ENCODE data around the gene APLN. TPM values are rescaled to one million over a fixed set of nuclear protein-coding genes. Genes with fewer than 3 reads are reported as not detected.

The APLN gene
- total and polyA plus RNA-seq, 2 donors (not counting 1 experiment from before 2014, with no cell fraction given), result 0.17 to 2.4 TPM

DNA sequence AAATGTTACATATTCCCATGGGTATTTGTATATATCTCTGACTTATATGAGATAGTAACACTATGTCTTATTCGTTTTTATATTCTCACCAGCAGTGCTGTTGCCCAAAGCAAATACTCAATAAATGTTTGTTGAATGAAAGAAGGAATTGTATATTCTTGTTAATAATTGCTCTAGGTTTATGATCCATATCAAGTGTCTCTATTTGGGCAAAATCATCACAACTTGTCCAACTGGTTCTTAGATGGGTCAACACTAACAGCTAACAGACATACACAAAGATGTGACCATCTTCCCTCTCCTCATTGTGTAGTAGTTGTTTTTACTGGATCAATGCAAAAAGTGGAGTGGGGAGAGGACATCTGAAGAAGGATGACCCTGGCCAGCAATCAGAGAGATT lies 6.6 kb upstream of the APLN start:
- no peak for DNase-seq (ENCODE audit: low read depth in 2 of 2)
- Histone ChIP-seq H3K27me3 (ENCODE audit: control insufficient read depth, insufficient read depth, low read length) (no peaks in the 10 kb centered on the region), H3K27ac (ENCODE audit: insufficient read depth, low read length) (no peak overlapping the region), H4K20me1 (ENCODE audit: control insufficient read depth, extremely low read depth, insufficient read depth, low read length) (no peaks in the 10 kb centered on the region), H3K4me2 (ENCODE audit: extremely low read depth, insufficient read depth, low read length) (no peak overlapping the region), H3K36me3 (ENCODE audit: control insufficient read depth, insufficient read depth, low read length) (no peaks in the 10 kb centered on the region), H3K9me3 (ENCODE audit: control insufficient read depth, insufficient read depth, low read depth, low read length) (no peaks in the 10 kb centered on the region), H2AFZ (ENCODE audit: low read length) (no peak overlapping the region), H3K9ac (ENCODE audit: insufficient read depth, low read length) (no peak overlapping the region), H3K4me3 (replicated peaks in 1 of 4; ENCODE audit: control extremely low read depth in 1 of 4, insufficient read depth in 1 of 4, low read depth in 3 of 4, low read length in 4 of 4) (no peak overlapping the region), H3K4me1 (ENCODE audit: control insufficient read depth, extremely low read depth, insufficient read depth, low read length) (peaks cover 1% of the 10 kb centered on the region), H3K79me2 (ENCODE audit: control insufficient read depth, insufficient read depth, low read length) (no peaks in the 10 kb centered on the region)
- TF ChIP-seq, protein P1, sequence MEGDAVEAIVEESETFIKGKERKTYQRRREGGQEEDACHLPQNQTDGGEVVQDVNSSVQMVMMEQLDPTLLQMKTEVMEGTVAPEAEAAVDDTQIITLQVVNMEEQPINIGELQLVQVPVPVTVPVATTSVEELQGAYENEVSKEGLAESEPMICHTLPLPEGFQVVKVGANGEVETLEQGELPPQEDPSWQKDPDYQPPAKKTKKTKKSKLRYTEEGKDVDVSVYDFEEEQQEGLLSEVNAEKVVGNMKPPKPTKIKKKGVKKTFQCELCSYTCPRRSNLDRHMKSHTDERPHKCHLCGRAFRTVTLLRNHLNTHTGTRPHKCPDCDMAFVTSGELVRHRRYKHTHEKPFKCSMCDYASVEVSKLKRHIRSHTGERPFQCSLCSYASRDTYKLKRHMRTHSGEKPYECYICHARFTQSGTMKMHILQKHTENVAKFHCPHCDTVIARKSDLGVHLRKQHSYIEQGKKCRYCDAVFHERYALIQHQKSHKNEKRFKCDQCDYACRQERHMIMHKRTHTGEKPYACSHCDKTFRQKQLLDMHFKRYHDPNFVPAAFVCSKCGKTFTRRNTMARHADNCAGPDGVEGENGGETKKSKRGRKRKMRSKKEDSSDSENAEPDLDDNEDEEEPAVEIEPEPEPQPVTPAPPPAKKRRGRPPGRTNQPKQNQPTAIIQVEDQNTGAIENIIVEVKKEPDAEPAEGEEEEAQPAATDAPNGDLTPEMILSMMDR (conservative IDR thresholded peaks at IDR 0.05 in 1 of 2, IDR thresholded peaks at IDR 0.05 in 1 of 2; ENCODE audit: low read depth in 1 of 2, low read length in 2 of 2), result no peak
- no peak for TF ChIP-seq EZH2 (IDR thresholded peaks at IDR 0.05; ENCODE audit: low read length, missing control alignments)

GRCh38 chrX:129659861-129660260 lies 5.1 kb upstream of the APLN start:
- no peak overlapping the region for H3K4me3 ChIP-seq (replicated peaks in 1 of 4; ENCODE audit: control extremely low read depth in 1 of 4, insufficient read depth in 1 of 4, low read depth in 3 of 4, low read length in 4 of 4)
- no peak overlapping the region for H2AFZ ChIP-seq (ENCODE audit: low read length)
- H3K9ac ChIP-seq (ENCODE audit: insufficient read depth, low read length), result no peak overlapping the region
- no peak overlapping the region for H3K27ac ChIP-seq (ENCODE audit: insufficient read depth, low read length)
- DNase-seq (ENCODE audit: low read depth in 2 of 2), result no peak
- TF ChIP-seq, protein P1 (conservative IDR thresholded peaks at IDR 0.05 in 1 of 2, IDR thresholded peaks at IDR 0.05 in 1 of 2; ENCODE audit: low read depth in 1 of 2, low read length in 2 of 2), result no peak
- TF ChIP-seq EZH2 (IDR thresholded peaks at IDR 0.05; ENCODE audit: low read length, missing control alignments), result no peak
- no peaks in the 10 kb centered on the region for H3K27me3 ChIP-seq (ENCODE audit: control insufficient read depth, insufficient read depth, low read length)
- no peaks in the 10 kb centered on the region for H3K4me1 ChIP-seq (ENCODE audit: control insufficient read depth, extremely low read depth, insufficient read depth, low read length)
- H4K20me1 ChIP-seq (ENCODE audit: control insufficient read depth, extremely low read depth, insufficient read depth, low read length), result no peaks in the 10 kb centered on the region
- no peak overlapping the region for H3K4me2 ChIP-seq (ENCODE audit: extremely low read depth, insufficient read depth, low read length)
- H3K36me3 ChIP-seq (ENCODE audit: control insufficient read depth, insufficient read depth, low read length), result no peaks in the 10 kb centered on the region
- H3K9me3 ChIP-seq (ENCODE audit: control insufficient read depth, insufficient read depth, low read depth, low read length), result no peaks in the 10 kb centered on the region
- H3K79me2 ChIP-seq (ENCODE audit: control insufficient read depth, insufficient read depth, low read length), result no peaks in the 10 kb centered on the region

DNA sequence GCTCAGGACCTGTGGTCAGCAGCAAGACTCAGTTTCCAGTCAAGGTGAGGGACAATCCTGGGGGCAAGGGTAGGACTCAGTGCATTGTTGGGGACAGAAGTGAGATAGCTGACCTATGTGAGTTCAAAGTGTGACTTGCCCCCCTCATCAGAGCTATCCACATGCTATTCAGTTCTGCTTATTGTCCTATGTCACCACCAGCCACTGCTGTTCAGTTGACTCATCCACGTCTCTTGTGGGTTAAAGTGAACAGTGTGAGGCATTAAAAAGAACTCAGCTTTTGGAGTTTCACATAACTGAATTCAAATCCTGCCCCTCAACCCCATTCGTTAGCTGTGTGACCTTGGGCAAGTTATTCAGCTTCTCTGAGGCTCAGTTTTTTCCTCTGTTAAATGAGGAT lies 4.4 kb upstream of the APLN start:
- Histone ChIP-seq H3K9me3 (ENCODE audit: control insufficient read depth, insufficient read depth, low read depth, low read length) (no peaks in the 10 kb centered on the region), H3K4me2 (ENCODE audit: extremely low read depth, insufficient read depth, low read length) (no peak overlapping the region), H3K36me3 (ENCODE audit: control insufficient read depth, insufficient read depth, low read length) (no peaks in the 10 kb centered on the region), H3K9ac (ENCODE audit: insufficient read depth, low read length) (no peak overlapping the region), H3K4me1 (ENCODE audit: control insufficient read depth, extremely low read depth, insufficient read depth, low read length) (no peaks in the 10 kb centered on the region), H3K27me3 (ENCODE audit: control insufficient read depth, insufficient read depth, low read length) (no peaks in the 10 kb centered on the region), H3K4me3 (replicated peaks in 1 of 4; ENCODE audit: control extremely low read depth in 1 of 4, insufficient read depth in 1 of 4, low read depth in 3 of 4, low read length in 4 of 4) (no peak overlapping the region), H3K79me2 (ENCODE audit: control insufficient read depth, insufficient read depth, low read length) (no peaks in the 10 kb centered on the region), H2AFZ (ENCODE audit: low read length) (no peak overlapping the region), H4K20me1 (ENCODE audit: control insufficient read depth, extremely low read depth, insufficient read depth, low read length) (no peaks in the 10 kb centered on the region), H3K27ac (ENCODE audit: insufficient read depth, low read length) (no peak overlapping the region)
- no peak for DNase-seq (ENCODE audit: low read depth in 2 of 2)
- no peak for TF ChIP-seq EZH2 (IDR thresholded peaks at IDR 0.05; ENCODE audit: low read length, missing control alignments)
- TF ChIP-seq, protein P1 (conservative IDR thresholded peaks at IDR 0.05 in 1 of 2, IDR thresholded peaks at IDR 0.05 in 1 of 2; ENCODE audit: low read depth in 1 of 2, low read length in 2 of 2), result no peak

Data from fibroblast of lung (primary cell).